ENCODE measurements around the gene RNF126.

DNA sequence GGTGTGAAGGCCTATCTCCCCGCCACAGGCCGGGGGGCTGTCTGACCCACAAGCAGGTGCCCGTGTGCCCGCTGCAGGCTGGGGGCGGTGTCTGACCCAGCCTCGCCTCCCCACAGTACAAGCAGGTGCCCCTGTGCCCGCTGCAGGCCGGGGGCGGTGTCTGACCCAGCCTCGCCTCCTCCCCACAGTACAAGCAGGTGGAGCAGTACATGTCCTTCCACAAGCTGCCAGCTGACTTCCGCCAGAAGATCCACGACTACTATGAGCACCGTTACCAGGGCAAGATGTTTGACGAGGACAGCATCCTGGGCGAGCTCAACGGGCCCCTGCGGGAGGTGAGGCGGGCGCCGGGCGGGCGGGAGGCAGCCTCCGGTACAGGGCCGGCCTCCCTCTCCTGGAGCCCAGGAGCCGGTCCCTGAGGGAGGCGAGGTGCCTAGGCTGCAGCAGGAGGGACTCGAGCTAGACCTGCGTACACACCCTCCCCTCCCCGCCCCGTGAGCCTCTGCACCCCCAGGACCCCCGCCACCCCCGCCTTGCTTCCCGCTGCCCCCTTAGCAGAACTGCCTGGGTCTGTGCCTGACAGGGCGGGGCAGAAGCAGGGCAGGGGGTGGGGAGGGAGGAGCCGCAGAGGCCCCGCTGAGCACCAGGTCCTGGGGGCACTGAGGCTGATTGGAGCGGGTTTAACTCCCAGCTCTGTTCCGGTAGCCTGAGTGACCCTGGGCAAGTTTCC, 52.8 kb downstream of the RNF126 start:
- TF ChIP-seq, protein P1, sequence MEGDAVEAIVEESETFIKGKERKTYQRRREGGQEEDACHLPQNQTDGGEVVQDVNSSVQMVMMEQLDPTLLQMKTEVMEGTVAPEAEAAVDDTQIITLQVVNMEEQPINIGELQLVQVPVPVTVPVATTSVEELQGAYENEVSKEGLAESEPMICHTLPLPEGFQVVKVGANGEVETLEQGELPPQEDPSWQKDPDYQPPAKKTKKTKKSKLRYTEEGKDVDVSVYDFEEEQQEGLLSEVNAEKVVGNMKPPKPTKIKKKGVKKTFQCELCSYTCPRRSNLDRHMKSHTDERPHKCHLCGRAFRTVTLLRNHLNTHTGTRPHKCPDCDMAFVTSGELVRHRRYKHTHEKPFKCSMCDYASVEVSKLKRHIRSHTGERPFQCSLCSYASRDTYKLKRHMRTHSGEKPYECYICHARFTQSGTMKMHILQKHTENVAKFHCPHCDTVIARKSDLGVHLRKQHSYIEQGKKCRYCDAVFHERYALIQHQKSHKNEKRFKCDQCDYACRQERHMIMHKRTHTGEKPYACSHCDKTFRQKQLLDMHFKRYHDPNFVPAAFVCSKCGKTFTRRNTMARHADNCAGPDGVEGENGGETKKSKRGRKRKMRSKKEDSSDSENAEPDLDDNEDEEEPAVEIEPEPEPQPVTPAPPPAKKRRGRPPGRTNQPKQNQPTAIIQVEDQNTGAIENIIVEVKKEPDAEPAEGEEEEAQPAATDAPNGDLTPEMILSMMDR (IDR thresholded peaks at IDR 0.05; ENCODE audit: insufficient read depth, low read depth, low read length): no peak
- no peak for TF ChIP-seq EZH2 (IDR thresholded peaks at IDR 0.05; ENCODE audit: insufficient read depth, low read length)

Measured in astrocyte (in vitro differentiated cells and primary cell).